OCI-LY1 (cell line): ENCODE measurements around the gene CENPVL3.
"Not testable (repeated sequence)": the region's sequence is repeated elsewhere in the genome, so short reads cannot be mapped to it uniquely, and the experiment has no call there.

Source experiments
- CTCF ChIP-seq: fragments of 200-600 bp; sonication (generic), shearing (Covaris generic); IDR thresholded peaks from 2 replicates; pipeline ENCODE4 v1.5.1; 2017; ENCODE audit warnings: mild to moderate bottlenecking, antibody characterized with exemption, low read length, moderate library complexity, mixed read lengths
- EZH2 ChIP-seq: fragments of 200-600 bp; sonication (generic), shearing (Covaris generic); IDR thresholded peaks from 2 replicates; pipeline ENCODE4 v1.8.0; 2017; ENCODE audit warnings: borderline replicate concordance, mixed run types, mild to moderate bottlenecking, antibody characterized with exemption, low read length, moderate library complexity, mixed read lengths

- TF ChIP-seq CTCF, EZH2: not testable (repeated sequence)
Observed at GRCh38 chrX:51618241-51619155, at the start of gene CENPVL3.
